OCI-LY7 (cell line): ENCODE measurements around the gene CAPN5. TPM values are rescaled to one million over a fixed set of nuclear protein-coding genes. Genes with fewer than 3 reads are reported as not detected.

Experiments
- BruUV-seq: library from RNA; stranded (reverse); fragments of 400-500 nt; replicated peaks from 2 replicates; lab custom pipeline; 2021; lab: Mats Ljungman, UMichigan
- CTCF ChIA-PET: fragments of 300-600 bp; sonication (Branson Sonifier 250); formaldehyde crosslinking; loops from one replicate; lab custom pipeline; 2022; ENCODE audit warnings: antibody characterized with exemption; ENCODE audit not compliant: unreplicated experiment; lab: Charles Lee
- POLR2A ChIA-PET: fragments of 300-600 bp; sonication (Branson Sonifier 250); formaldehyde crosslinking; loops from one replicate; lab custom pipeline; 2022; ENCODE audit warnings: antibody characterized with exemption; lab: Charles Lee
- DNase-seq: peaks from one replicate; pipeline ENCODE4 v3.0.0-alpha.2; 2015; ENCODE audit warnings: low spot score
- H2AFZ ChIP-seq: fragments of 200-600 bp; sonication (generic), shearing (Covaris generic); 2 replicates; pipeline ENCODE4 v1.6.1; 2014; ENCODE audit warnings: mild to moderate bottlenecking, antibody characterized with exemption, low read length, moderate library complexity
- H3K27ac ChIP-seq: fragments of 200-600 bp; sonication (generic); 2 replicates; pipeline ENCODE4 v1.5.1; 2014; ENCODE audit warnings: mixed run types, low read depth, mild to moderate bottlenecking, moderate library complexity, low read length, inconsistent platforms; ENCODE audit not compliant: poor library complexity, severe bottlenecking
- H3K36me3 ChIP-seq: fragments of 200-600 bp; sonication (generic); 2 replicates; pipeline ENCODE4 v1.6.1; 2014; ENCODE audit warnings: mild to moderate bottlenecking, antibody characterized with exemption, low read length, moderate library complexity, mixed read lengths; ENCODE audit not compliant: insufficient read depth
- H3K4me1 ChIP-seq: fragments of 200-600 bp; sonication (generic); 2 replicates; pipeline ENCODE4 v1.5.1; 2014; ENCODE audit warnings: mild to moderate bottlenecking, low read length; ENCODE audit not compliant: insufficient read depth, poor library complexity, severe bottlenecking
- H3K4me2 ChIP-seq: fragments of 200-600 bp; sonication (generic); 2 replicates; pipeline ENCODE4 v1.6.1; 2014; ENCODE audit warnings: mild to moderate bottlenecking, low read length
- H3K4me3 ChIP-seq: fragments of 200-600 bp; sonication (generic); 2 replicates; pipeline ENCODE4 v1.5.1; 2014; ENCODE audit warnings: mild to moderate bottlenecking, low read depth, low read length; ENCODE audit not compliant: poor library complexity, severe bottlenecking
- H3K79me2 ChIP-seq: fragments of 200-600 bp; sonication (generic); 2 replicates; pipeline ENCODE4 v1.6.1; 2016; ENCODE audit warnings: low read depth, mild to moderate bottlenecking, low read length, moderate library complexity, mixed read lengths; ENCODE audit not compliant: insufficient read depth
- H3K9me2 ChIP-seq: fragments of 200-600 bp; sonication (generic); 2 replicates; pipeline ENCODE4 v1.6.1; 2016; ENCODE audit warnings: mild to moderate bottlenecking, low read length, mixed read lengths; ENCODE audit not compliant: insufficient read depth
- H3K9me3 ChIP-seq: fragments of 200-600 bp; sonication (generic); 2 replicates; pipeline ENCODE4 v1.6.1; 2014; ENCODE audit warnings: mild to moderate bottlenecking, mixed run types, low read length, mixed read lengths
- H4K20me1 ChIP-seq: fragments of 200-600 bp; sonication (generic); 2 replicates; pipeline ENCODE4 v1.6.1; 2014; ENCODE audit warnings: mild to moderate bottlenecking, antibody characterized with exemption, low read length, moderate library complexity, mixed read lengths; ENCODE audit not compliant: insufficient read depth
- CTCF ChIP-seq: fragments of 200-600 bp; sonication (generic); conservative IDR thresholded peaks from 2 replicates; pipeline ENCODE4 v1.5.1; 2014; ENCODE audit warnings: mild to moderate bottlenecking, antibody characterized with exemption, low read length, moderate library complexity, mixed read lengths
- EZH2phosphoT487 ChIP-seq: fragments of 200-600 bp; sonication (generic); IDR thresholded peaks from 2 replicates; pipeline ENCODE4 v1.6.1; 2018; ENCODE audit warnings: low read depth, borderline replicate concordance, mild to moderate bottlenecking, mixed run types, antibody characterized with exemption, low read length, moderate library complexity, mixed read lengths
- intact Hi-C: fragments of 100-400 bp; cut with micrococcal nuclease; formaldehyde crosslinking; loops from one replicate; pipeline ENCODE4 v1.10.0; 2022; ENCODE audit not compliant: unreplicated experiment
- total RNA-seq, 2 experiments: library from RNA; depleted of rRNA in 1 of 2; stranded (reverse); fragments of >200 nt in 1 of 2; shearing (Covaris generic) in 1 of 2; gene quantifications; 2 replicates each; pipeline ENCODE4 v1.2.3, GENCODE V29; 2014 to 2022

CAPN5 gene
- total RNA-seq, 2 experiments from 2014 or later, result 1.4 to 1.5 TPM

DNA sequence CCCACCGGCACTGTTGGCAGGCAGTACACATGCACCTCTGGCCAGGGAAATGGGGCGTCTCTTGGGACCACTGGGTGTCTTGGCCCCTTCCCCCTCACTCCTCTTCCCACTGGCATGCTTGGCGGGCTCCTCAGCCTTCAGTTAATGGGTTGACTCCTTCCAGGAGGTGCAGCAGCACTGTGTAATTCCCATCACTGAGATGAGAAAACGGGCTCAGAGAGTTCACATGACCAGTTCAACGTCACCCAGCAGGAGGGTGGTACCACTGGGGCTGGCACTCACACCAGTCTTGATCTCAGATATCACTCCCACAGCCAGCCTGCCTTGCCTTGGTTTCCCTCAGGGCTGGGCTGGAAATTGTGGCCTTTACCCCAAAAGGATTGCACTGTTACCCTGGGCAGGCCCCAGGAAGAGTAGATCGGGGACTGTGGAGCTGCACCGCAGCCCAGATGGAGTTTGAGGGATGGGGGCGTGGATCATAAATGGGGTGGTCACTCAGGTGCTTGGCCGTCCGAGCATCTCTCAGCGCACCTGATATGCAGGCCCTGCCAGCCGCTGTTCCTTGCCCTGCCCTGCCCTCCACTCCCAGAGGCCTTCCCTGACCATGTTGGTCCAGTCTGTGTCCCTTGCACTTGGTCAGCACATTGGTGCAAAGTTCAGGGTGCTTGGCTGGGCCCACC lies 16.9 kb downstream of the CAPN5 start:
- no peak for DNase-seq
- H3K4me3 ChIP-seq, result no peak overlapping the region
- no peaks in the 10 kb centered on the region for H3K79me2 ChIP-seq
- ChIA-PET CTCF (no interaction called here), POLR2A (no interaction called here)
- H3K36me3 ChIP-seq, result no peaks in the 10 kb centered on the region
- H3K4me1 ChIP-seq, result no peaks in the 10 kb centered on the region
- no peaks in the 10 kb centered on the region for H3K9me2 ChIP-seq
- no peak overlapping the region for H3K27ac ChIP-seq
- no peaks in the 10 kb centered on the region for H4K20me1 ChIP-seq
- TF ChIP-seq EZH2phosphoT487, result no peak
- no peak for TF ChIP-seq CTCF
- no TSS peak for BruUV-seq
- H2AFZ ChIP-seq, result no peak overlapping the region
- intact Hi-C loops, result no loop called here
- H3K4me2 ChIP-seq, result no peak overlapping the region
- 0 out of 2 replicates have a peak, but pooled peaks cover under 1% of the 10 kb centered on the region for H3K9me3 ChIP-seq

DNA sequence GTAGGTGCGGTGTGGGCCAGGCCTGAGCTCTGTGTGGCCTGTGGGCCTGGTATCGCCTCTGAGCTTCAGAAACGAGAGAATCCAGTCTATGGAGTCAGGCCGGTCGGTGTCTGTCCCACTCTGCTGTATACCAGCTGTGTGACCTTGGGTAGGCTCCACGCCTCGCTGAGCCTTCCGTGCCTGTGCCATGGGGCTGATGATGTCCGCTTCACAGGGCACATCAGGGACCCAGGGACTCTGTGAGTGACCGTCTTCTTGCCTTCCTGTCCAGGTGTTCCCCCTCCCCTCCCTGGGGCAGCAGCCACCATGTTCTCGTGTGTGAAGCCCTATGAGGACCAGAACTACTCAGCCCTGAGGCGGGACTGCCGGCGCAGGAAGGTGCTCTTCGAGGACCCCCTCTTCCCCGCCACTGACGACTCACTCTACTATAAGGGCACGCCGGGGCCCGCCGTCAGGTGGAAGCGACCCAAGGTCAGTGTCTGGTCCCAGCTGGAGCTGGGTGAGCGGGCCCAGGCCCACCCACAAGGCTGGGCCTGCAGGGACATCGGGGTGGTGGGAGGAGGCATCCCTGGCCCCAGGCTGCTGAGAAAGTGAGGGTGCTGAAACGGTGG lies 17.9 kb downstream of the CAPN5 start:
- POLR2A ChIA-PET, result interaction anchor here (0.6 kb wide), 1 partner anchor 302 kb away, joined by 5 read pairs; no protein-coding TSS in a partner anchor
- Histone ChIP-seq H3K79me2 (no peaks in the 10 kb centered on the region), H3K27ac (no peak overlapping the region), H3K4me1 (no peaks in the 10 kb centered on the region), H3K4me2 (no peak overlapping the region), H3K36me3 (no peaks in the 10 kb centered on the region), H3K9me2 (no peaks in the 10 kb centered on the region), H2AFZ (no peak overlapping the region), H4K20me1 (no peaks in the 10 kb centered on the region), H3K4me3 (no peak overlapping the region), H3K9me3 (no peaks in the 10 kb centered on the region)
- TF ChIP-seq EZH2phosphoT487 (no peak), CTCF (no peak)
- intact Hi-C loops, result no loop called here
- DNase-seq, result no peak
- CTCF ChIA-PET, result no interaction called here
- no TSS peak for BruUV-seq

DNA sequence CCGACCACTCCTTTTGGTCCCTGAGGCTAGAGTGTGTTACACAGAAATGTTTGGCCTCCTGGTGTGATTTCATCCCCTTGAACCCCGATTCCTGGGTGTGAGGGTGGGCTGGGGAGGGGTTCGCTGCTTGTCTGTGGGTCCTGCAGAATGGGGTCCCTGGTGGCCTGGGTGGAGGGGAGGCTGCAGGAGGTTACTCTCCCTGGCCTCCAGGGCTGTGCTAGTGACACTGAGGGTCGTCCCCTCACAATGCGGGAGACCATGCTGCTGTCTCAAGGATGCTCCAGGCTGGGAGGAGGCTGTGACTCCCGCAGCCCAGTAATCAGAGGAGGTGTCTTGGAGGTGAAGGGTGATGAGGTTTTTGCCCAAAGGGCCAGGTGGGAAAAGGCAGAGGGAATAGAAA lies 18.9 kb downstream of the CAPN5 start:
- H3K27ac ChIP-seq, result no peak overlapping the region
- no peak overlapping the region for H3K4me2 ChIP-seq
- H3K9me2 ChIP-seq, result no peaks in the 10 kb centered on the region
- no peak overlapping the region for H3K4me3 ChIP-seq
- intact Hi-C loops, result no loop called here
- no TSS peak for BruUV-seq
- no peaks in the 10 kb centered on the region for H3K36me3 ChIP-seq
- no peak for DNase-seq
- no peaks in the 10 kb centered on the region for H3K4me1 ChIP-seq
- no peaks in the 10 kb centered on the region for H3K79me2 ChIP-seq
- H3K9me3 ChIP-seq, result no peaks in the 10 kb centered on the region
- ChIA-PET CTCF (no interaction called here), POLR2A (no interaction called here)
- no peaks in the 10 kb centered on the region for H4K20me1 ChIP-seq
- TF ChIP-seq CTCF, result no peak
- TF ChIP-seq EZH2phosphoT487, result no peak
- H2AFZ ChIP-seq, result no peak overlapping the region
